HPDE6-E6E7 (cell line): ENCODE data around the gene PCNX1.

Source experiments
- DNase-seq: peaks from one replicate; pipeline ENCODE4 v3.0.0; 2011; ENCODE audit warnings: missing footprints; ENCODE audit errors: extremely low spot score

The PCNX1 gene

DNA sequence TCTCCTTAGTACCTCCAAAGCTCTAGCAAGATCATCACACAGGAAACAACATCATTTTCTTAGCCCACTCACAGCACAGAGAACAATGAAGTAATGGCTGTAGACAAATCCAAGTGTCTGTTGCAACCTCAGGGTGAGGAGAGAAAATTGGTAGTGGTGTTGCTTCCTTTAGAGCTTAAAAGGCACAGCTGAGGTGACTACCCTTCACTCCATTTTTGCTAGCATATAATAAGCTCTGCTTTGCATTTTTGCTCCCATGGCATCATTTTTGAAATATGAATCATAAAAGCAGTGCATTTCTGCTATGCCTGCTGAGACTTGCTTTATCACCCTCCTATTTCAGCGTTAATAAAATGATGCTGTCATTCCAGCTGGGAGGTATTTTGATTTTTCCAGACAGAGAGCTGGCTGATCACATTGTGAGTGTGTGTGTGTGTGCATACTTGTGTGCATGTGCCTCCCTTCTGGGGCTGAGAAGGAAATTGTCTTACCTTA lies 18.5 kb upstream of the PCNX1 start:
- peak; percentile 76 for DNase-seq

GRCh38 chr14:70889555-70889954 lies 17.7 kb upstream of the PCNX1 start:
- no peak for DNase-seq

DNA sequence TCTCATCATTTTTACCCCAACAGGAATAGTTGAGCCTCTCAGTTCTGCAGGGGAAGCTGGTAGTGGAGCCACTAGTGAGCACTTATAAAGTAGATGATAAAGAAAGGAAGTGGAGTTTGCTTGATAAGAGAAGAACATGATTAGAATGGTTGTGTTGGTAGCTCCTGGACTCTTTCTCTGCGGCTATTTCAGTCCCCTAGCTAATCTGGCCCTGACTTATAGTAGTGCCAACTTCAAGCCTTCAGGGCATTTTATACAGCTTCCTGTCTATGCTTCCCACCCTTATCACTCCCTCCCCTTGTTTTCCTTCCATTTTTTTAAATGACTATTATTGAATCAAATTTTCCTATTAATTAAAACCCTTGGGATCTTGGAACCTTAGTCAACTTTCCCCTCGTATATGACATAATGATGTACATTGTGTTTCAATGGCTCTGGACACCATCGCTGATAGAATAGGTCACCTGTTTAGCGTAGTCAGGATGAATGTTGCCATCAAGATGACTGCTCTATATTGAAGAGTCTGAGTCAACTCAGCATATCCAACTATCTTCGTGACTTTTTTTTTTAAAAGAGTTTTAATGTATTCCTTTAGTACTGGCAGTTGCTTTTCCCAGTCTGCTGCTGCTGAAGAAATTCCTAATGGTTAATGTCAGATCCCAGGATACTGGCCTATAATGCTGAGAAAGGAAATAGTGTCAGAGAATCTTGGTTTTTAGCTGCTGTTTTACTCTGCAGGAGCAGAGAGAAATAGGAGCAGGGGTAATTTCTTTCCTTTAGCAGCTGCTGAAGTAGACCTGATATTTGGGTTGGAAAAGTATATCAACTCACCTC lies 16.2 kb upstream of the PCNX1 start:
- DNase-seq: no peak

GRCh38 chr14:70891737-70892136 lies 15.5 kb upstream of the PCNX1 start:
- DNase-seq: no peak

GRCh38 chr14:70893062-70893845 lies 14.0 kb upstream of the PCNX1 start:
- no peak for DNase-seq

- DNase-seq: no peak
Observed at GRCh38 chr14:70893858-70894291, 13.4 kb upstream of the PCNX1 start.

- no peak for DNase-seq
Observed at GRCh38 chr14:70894868-70895267, 12.4 kb upstream of the PCNX1 start.

GRCh38 chr14:70896317-70896716 lies 10.9 kb upstream of the PCNX1 start:
- DNase-seq: no peak

GRCh38 chr14:70896981-70897380 lies 10.3 kb upstream of the PCNX1 start:
- DNase-seq: no peak

DNA sequence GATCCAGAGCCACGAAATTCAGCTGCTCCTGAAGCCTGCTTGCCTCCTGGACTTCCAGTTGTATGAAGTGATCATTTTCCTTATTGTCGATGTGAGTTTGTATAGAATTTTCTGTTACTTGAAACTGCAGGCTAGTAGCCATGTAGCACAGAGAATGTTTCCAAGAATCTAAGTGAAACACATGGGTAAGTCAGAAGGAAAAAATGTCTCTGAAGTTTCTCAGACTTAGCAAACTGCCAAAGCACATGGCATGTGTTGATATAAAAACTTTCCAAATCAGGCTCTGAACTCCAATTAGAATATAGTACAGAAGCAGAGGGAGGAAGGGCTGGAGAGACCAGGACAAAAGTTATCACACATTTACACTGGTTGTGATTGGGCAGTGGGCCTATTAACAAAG lies 9.8 kb upstream of the PCNX1 start:
- DNase-seq: no peak

DNA sequence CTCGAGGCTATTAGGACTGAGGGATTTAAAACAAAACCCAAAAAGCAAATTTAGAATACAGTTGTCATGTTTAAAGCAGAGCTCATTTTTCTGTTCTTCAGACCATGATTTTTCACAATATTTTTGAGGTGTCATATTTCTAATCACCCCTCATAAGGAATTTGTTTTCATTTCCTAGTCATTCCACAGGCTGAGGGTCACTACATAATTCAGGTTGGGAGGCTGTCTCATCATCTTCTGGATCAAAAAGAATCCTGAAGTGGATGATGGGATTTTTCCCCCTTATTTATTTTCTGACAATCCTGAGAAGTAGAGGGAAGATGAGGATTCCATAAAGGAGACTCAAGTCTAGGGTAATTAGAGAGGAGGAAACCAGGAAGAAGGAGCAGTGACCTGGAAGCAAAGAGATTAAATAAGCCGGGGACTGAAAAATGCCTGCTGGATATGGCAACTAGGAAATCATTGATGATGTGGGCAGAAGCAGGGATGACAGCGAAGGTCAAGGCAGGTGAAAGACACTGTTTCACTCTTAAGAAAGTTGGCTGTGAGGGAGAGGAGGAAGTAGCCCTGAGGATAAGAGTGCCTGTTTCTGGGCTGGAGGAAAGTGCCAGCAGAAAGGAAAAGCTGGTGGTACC lies 9.0 kb upstream of the PCNX1 start:
- no peak for DNase-seq

- no peak for DNase-seq
Observed at GRCh38 chr14:70901269-70901668, 6.0 kb upstream of the PCNX1 start.

DNA sequence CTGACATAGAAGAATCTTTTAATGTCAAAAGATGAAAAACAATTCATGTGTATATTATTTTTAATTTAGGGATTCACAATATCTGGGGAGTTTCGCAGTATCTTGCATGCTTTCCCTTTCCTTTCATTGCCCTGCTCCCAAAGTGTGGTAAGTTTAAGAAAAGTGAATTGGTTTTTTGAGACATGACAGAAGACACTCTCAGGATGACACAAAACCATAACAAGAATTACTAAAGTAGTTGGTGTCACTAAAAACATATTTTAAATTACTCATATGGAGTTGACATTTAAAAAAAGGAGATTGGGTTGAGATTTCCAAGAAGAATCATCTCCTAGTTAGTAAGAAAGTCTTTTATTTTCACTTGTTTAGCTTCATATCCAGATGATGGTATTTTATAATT lies 5.1 kb upstream of the PCNX1 start:
- DNase-seq: no peak

DNA sequence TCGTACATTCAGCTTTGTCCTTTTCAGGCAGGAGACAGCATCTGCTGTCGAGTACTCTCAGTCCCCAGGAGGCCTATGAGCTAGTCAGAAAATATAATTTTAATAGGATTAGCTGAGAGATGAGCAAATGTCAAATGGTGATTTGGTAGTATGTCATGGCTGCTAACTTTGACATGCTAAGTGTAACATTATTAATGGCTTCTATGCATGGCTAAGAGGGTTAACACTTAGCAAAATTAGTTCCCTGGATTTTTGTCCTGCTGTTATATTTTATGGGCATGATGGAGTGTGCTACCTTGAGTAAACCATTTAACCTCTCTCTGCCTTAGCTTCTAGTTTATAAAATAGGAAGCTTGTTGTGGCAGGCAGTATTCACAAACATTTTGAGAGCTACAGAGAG lies 2.9 kb upstream of the PCNX1 start:
- no peak for DNase-seq

GRCh38 chr14:70905301-70905700 lies 2.0 kb upstream of the PCNX1 start:
- no peak for DNase-seq

DNA sequence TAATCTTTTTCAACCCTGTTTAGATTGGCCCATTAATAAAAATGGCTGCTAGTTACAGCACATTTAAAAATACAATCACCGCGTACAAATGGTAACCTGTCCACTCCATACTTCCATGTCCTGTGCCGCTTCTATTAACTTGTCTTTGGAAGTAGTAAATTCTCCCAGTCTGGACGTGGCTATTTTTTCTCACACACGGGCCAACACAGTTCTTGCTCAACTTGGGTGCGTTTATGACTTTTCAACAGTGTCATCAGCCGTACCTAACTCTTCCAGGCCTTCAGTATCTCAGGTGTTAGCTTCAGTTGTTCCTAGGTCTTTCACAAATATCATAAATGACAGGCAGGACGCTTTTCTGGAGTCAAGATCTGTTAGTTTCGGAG lies 475 bp upstream of the PCNX1 start:
- no peak for DNase-seq

DNA sequence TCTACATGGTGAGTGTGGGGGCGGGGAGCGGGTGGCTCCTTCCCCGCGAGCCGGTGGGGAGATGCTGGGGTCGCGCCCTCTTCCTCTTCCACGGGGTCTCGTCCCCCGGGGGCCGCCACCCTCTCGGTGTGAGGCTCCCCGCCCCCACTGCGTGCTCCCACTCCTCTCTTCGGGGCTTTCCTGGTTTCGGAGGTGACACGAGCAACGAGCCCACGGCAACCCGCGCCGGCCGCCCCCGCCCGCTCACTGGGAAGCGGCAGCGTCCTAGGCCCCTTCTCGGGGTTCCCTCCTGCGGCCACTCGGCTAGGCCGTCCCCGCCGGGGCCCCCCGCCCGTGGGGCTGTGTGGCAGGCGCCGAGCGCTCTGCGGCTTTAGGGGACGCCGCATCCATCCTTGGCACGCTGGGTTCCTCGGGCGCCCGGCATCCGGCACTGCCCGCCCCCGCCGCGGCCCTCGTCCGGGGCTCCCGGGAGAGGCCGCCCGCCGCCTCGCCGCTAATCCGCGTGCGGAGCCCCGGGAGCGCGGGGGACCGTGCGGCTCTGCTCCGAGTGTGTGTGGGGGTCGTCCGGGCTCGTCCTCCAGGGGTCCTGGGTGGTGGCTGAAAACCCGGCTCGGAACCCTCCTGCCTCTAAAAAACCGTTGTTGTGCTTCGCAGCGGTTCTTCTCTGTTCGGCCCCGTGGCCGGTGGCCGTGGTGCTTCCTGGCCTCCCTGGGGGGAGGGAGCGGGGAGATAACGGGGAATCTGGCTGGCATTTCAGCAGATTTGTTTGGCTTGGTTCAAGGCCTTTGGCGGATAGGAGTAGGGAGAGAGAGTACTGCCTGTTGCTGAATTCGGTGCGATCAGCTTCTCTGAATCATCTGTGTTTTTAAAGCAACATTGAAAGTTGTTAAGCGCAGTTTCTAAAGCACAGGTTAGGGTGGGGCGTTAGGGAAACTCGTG lies 1.0 kb downstream of the PCNX1 start:
- peak; percentile 27 for DNase-seq

GRCh38 chr14:70908935-70909641 lies 1.8 kb downstream of the PCNX1 start:
- DNase-seq: no peak

GRCh38 chr14:70909733-70910614 lies 2.7 kb downstream of the PCNX1 start:
- DNase-seq: no peak

- DNase-seq: no peak
Observed at GRCh38 chr14:70915415-70915814, 8.2 kb downstream of the PCNX1 start.
